Peyer's patch (tissue), 4 donors: Measurements from ENCODE around the gene PRKCZ.

Source experiments
- POLR2A ChIP-seq, 2 donors: fragments of 450-650 bp; IDR thresholded peaks; one replicate each; pipeline ENCODE4 v1.5.1; 2017; ENCODE audit warnings: antibody characterized with exemption in 2 of 2, mild to moderate bottlenecking in 2 of 2, moderate library complexity in 2 of 2
- TF ChIP-seq, protein P1 (sequence below), 6 experiments: fragments of 450-650 bp in 4 of 6; fragments of 200-600 bp in 2 of 6; sonication (generic) in 1 of 6; IDR thresholded peaks; one replicate each; pipeline ENCODE4 v1.5.1; 2017 to 2019; ENCODE audit warnings: antibody characterized with exemption in 6 of 6, mild to moderate bottlenecking in 3 of 6, moderate library complexity in 1 of 6

DNA sequence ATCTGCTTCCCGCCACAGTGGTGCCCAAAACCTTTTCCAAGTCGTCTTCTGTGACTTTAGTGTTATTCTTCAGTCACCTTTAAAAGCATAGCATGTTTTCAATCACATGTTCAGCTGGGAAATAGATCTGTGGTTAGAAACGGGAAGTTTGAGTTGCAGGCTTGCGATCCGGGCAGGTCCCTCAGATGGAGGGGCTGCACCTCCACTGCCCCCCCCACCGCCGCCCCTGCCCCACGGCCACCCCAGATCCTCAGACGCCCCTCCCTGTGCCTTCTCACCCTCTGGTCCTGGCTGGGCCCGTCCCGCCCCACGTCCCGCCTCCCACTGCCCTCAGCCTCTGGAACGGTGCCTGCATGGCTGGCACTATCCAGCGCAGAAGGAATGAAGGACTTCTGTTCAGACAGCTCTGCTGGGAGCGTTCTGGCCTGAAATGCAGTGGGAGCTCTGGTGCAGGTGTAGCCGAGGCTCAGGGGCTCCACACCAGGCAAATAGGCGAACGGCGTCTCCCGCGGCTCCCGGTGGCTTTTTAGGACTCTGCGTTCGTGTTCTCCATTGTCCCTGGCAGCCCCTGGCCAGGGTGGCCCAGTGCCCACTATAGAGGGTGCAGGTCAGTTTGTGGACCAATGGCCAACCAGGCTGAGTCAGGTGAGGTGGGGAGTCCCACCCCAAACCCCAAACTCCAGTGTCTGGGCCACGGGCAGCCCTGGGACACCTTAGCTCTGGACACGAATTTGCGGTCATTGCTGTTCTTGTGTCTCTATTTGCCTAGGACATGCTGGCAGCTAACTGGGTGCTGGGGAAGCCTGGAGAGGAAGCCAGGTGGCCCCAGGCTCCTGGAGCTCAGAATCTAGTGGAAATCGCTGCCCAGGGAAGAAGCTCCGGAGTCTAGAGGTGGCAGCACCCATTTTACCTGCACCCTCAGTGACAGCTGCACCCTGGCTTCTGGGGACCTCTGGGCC is 77.3 kb downstream of the PRKCZ start:
- TF ChIP-seq, protein P1, sequence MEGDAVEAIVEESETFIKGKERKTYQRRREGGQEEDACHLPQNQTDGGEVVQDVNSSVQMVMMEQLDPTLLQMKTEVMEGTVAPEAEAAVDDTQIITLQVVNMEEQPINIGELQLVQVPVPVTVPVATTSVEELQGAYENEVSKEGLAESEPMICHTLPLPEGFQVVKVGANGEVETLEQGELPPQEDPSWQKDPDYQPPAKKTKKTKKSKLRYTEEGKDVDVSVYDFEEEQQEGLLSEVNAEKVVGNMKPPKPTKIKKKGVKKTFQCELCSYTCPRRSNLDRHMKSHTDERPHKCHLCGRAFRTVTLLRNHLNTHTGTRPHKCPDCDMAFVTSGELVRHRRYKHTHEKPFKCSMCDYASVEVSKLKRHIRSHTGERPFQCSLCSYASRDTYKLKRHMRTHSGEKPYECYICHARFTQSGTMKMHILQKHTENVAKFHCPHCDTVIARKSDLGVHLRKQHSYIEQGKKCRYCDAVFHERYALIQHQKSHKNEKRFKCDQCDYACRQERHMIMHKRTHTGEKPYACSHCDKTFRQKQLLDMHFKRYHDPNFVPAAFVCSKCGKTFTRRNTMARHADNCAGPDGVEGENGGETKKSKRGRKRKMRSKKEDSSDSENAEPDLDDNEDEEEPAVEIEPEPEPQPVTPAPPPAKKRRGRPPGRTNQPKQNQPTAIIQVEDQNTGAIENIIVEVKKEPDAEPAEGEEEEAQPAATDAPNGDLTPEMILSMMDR (IDR thresholded peaks at IDR 0.05) = no peak
- TF ChIP-seq POLR2A (IDR thresholded peaks at IDR 0.05) = no peak
